Measurements from ENCODE around the gene UBN2.
"Not testable (repeated sequence)": the region's sequence is repeated elsewhere in the genome, so short reads cannot be mapped to it uniquely, and the experiment has no call there.

Gene UBN2

GRCh38 chr7:139230774-139231512, at the start of gene UBN2:
UBN2 (plus strand) TSS chr7:139231237; CDS start chr7:139231485, 248 bp downstream.
- H3K4me1 Mint-ChIP-seq, result peaks cover 25% of the 10 kb centered on the region
- H3K27me3 Mint-ChIP-seq, result peaks cover 21% of the 10 kb centered on the region
- CTCF ChIA-PET, result interaction anchor here (1.2 kb wide), 1 partner anchor 108 kb away, joined by 3 read pairs; no protein-coding TSS in a partner anchor
- H3K4me3 Mint-ChIP-seq, result peak within 1 kb of the TSS; percentile 98
- peak within 1 kb of the TSS; percentile 94 for H3K27ac Mint-ChIP-seq
- peaks cover 6% of the 10 kb centered on the region for H3K36me3 Mint-ChIP-seq
- no peaks in the 10 kb centered on the region for H3K9me3 Mint-ChIP-seq
- DNase-seq, result peak; percentile 93

GRCh38 chr7:139181404-139181803, 49.6 kb upstream of the UBN2 start:
- Mint-ChIP-seq H3K4me1 (no peaks in the 10 kb centered on the region), H3K9me3 (no peaks in the 10 kb centered on the region), H3K27ac (no peak overlapping the region), H3K27me3 (no peaks in the 10 kb centered on the region), H3K36me3 (peaks cover 4% of the 10 kb centered on the region), H3K4me3 (no peak overlapping the region)
- DNase-seq, result no peak
- CTCF ChIA-PET, result no interaction called here

- no peaks in the 10 kb centered on the region for H3K9me3 Mint-ChIP-seq
- H3K27me3 Mint-ChIP-seq, result no peaks in the 10 kb centered on the region
- no peaks in the 10 kb centered on the region for H3K4me1 Mint-ChIP-seq
- CTCF ChIA-PET, result no interaction called here
- H3K27ac Mint-ChIP-seq, result no peak overlapping the region
- DNase-seq, result no peak
- no peak overlapping the region for H3K4me3 Mint-ChIP-seq
- H3K36me3 Mint-ChIP-seq, result peaks cover 4% of the 10 kb centered on the region
These were observed 48.7 kb upstream of the UBN2 start for GRCh38 chr7:139182363-139182762.

GRCh38 chr7:139183251-139183650, 47.8 kb upstream of the UBN2 start:
- peaks cover 4% of the 10 kb centered on the region for H3K36me3 Mint-ChIP-seq
- H3K9me3 Mint-ChIP-seq, result no peaks in the 10 kb centered on the region
- H3K27me3 Mint-ChIP-seq, result no peaks in the 10 kb centered on the region
- H3K4me1 Mint-ChIP-seq, result no peaks in the 10 kb centered on the region
- CTCF ChIA-PET, result no interaction called here
- DNase-seq, result no peak
- no peak overlapping the region for H3K27ac Mint-ChIP-seq
- no peak overlapping the region for H3K4me3 Mint-ChIP-seq

- H3K4me1 Mint-ChIP-seq, result no peaks in the 10 kb centered on the region
- no peak for DNase-seq
- H3K27ac Mint-ChIP-seq, result no peak overlapping the region
- no peaks in the 10 kb centered on the region for H3K27me3 Mint-ChIP-seq
- H3K4me3 Mint-ChIP-seq, result no peak overlapping the region
- CTCF ChIA-PET, result no interaction called here
- H3K36me3 Mint-ChIP-seq, result peaks cover 4% of the 10 kb centered on the region
- no peaks in the 10 kb centered on the region for H3K9me3 Mint-ChIP-seq
These were observed 47.1 kb upstream of the UBN2 start for GRCh38 chr7:139183878-139184338.

- no peak for DNase-seq
- Mint-ChIP-seq H3K4me3 (no peak overlapping the region), H3K9me3 (no peaks in the 10 kb centered on the region), H3K27ac (no peak overlapping the region), H3K27me3 (no peaks in the 10 kb centered on the region), H3K36me3 (peaks cover 4% of the 10 kb centered on the region), H3K4me1 (no peaks in the 10 kb centered on the region)
- CTCF ChIA-PET, result no interaction called here
These were observed 44.9 kb upstream of the UBN2 start for GRCh38 chr7:139186146-139186545.

- H3K4me3 Mint-ChIP-seq, result no peak overlapping the region
- no peaks in the 10 kb centered on the region for H3K27me3 Mint-ChIP-seq
- H3K27ac Mint-ChIP-seq, result no peak overlapping the region
- no peaks in the 10 kb centered on the region for H3K36me3 Mint-ChIP-seq
- no peak for DNase-seq
- H3K4me1 Mint-ChIP-seq, result no peaks in the 10 kb centered on the region
- no peaks in the 10 kb centered on the region for H3K9me3 Mint-ChIP-seq
- CTCF ChIA-PET, result no interaction called here
These were observed 41.7 kb upstream of the UBN2 start for GRCh38 chr7:139189357-139189756.

- H3K27me3 Mint-ChIP-seq, result no peaks in the 10 kb centered on the region
- CTCF ChIA-PET, result no interaction called here
- no peak overlapping the region for H3K27ac Mint-ChIP-seq
- H3K4me3 Mint-ChIP-seq, result no peak overlapping the region
- no peaks in the 10 kb centered on the region for H3K9me3 Mint-ChIP-seq
- DNase-seq, result no peak
- no peaks in the 10 kb centered on the region for H3K36me3 Mint-ChIP-seq
- H3K4me1 Mint-ChIP-seq, result no peaks in the 10 kb centered on the region
These were observed 38.9 kb upstream of the UBN2 start for GRCh38 chr7:139192014-139192706.

- no peak overlapping the region for H3K4me3 Mint-ChIP-seq
- peaks cover 1% of the 10 kb centered on the region for H3K36me3 Mint-ChIP-seq
- no peak overlapping the region for H3K27ac Mint-ChIP-seq
- peaks cover under 1% of the 10 kb centered on the region for H3K9me3 Mint-ChIP-seq
- H3K27me3 Mint-ChIP-seq, result no peaks in the 10 kb centered on the region
- DNase-seq, result no peak
- CTCF ChIA-PET, result no interaction called here
- H3K4me1 Mint-ChIP-seq, result no peaks in the 10 kb centered on the region
These were observed 30.7 kb upstream of the UBN2 start for GRCh38 chr7:139200382-139200781.

GRCh38 chr7:139203992-139204391, 27.0 kb upstream of the UBN2 start:
- Mint-ChIP-seq H3K27me3 (peaks cover 4% of the 10 kb centered on the region), H3K4me3 (no peak overlapping the region), H3K27ac (no peak overlapping the region), H3K9me3 (peaks cover 18% of the 10 kb centered on the region), H3K36me3 (peaks cover 4% of the 10 kb centered on the region), H3K4me1 (no peaks in the 10 kb centered on the region)
- DNase-seq, result no peak
- CTCF ChIA-PET, result no interaction called here

- Mint-ChIP-seq H3K27me3 (peaks cover 9% of the 10 kb centered on the region), H3K4me1 (no peaks in the 10 kb centered on the region), H3K36me3 (peaks cover 4% of the 10 kb centered on the region), H3K4me3 (no peak overlapping the region), H3K27ac (no peak overlapping the region), H3K9me3 (peaks cover 18% of the 10 kb centered on the region)
- DNase-seq, result no peak
- CTCF ChIA-PET, result no interaction called here
These were observed 25.2 kb upstream of the UBN2 start for GRCh38 chr7:139205843-139206242.

- Mint-ChIP-seq H3K27ac (no peak overlapping the region), H3K36me3 (no peaks in the 10 kb centered on the region), H3K27me3 (peaks cover 16% of the 10 kb centered on the region), H3K4me3 (no peak overlapping the region), H3K9me3 (peaks cover 6% of the 10 kb centered on the region), H3K4me1 (no peaks in the 10 kb centered on the region)
- CTCF ChIA-PET, result no interaction called here
- DNase-seq, result no peak
These were observed 18.9 kb upstream of the UBN2 start for GRCh38 chr7:139212133-139212532.

GRCh38 chr7:139213489-139213888, 17.5 kb upstream of the UBN2 start:
- H3K9me3 Mint-ChIP-seq, H3K27ac Mint-ChIP-seq, DNase-seq, H3K36me3 Mint-ChIP-seq, H3K4me1 Mint-ChIP-seq, CTCF ChIA-PET, H3K4me3 Mint-ChIP-seq: not testable (repeated sequence)
- H3K27me3 Mint-ChIP-seq, result peaks cover 21% of the 10 kb centered on the region

- no peak overlapping the region for H3K27ac Mint-ChIP-seq
- peaks cover 3% of the 10 kb centered on the region for H3K9me3 Mint-ChIP-seq
- peaks cover 20% of the 10 kb centered on the region for H3K27me3 Mint-ChIP-seq
- H3K4me1 Mint-ChIP-seq, result no peaks in the 10 kb centered on the region
- DNase-seq, result no peak
- CTCF ChIA-PET, result no interaction called here
- no peaks in the 10 kb centered on the region for H3K36me3 Mint-ChIP-seq
- no peak overlapping the region for H3K4me3 Mint-ChIP-seq
These were observed 12.9 kb upstream of the UBN2 start for GRCh38 chr7:139218173-139218572.

GRCh38 chr7:139224219-139224618, 6.8 kb upstream of the UBN2 start:
- CTCF ChIA-PET, result no interaction called here
- H3K4me3 Mint-ChIP-seq, result no peak overlapping the region
- DNase-seq, result no peak
- H3K27ac Mint-ChIP-seq, result no peak overlapping the region
- H3K36me3 Mint-ChIP-seq, result no peaks in the 10 kb centered on the region
- no peaks in the 10 kb centered on the region for H3K4me1 Mint-ChIP-seq
- H3K9me3 Mint-ChIP-seq, result no peaks in the 10 kb centered on the region
- H3K27me3 Mint-ChIP-seq, result peaks cover 29% of the 10 kb centered on the region

Data from activated naive CD4-positive, alpha-beta T cell treated with anti-CD3 and anti-CD28 coated beads, Interleukin-2, amount 10 ng/mL, durations not matched to agents 7 days and 5 days (primary cell).